Esophagus squamous epithelium (tissue), 4 donors: ENCODE data around the gene SERPINE2.

Source experiments
- CTCF ChIP-seq, 6 experiments: fragments of 450-650 bp in 4 of 6; fragments of 200-600 bp in 2 of 6; sonication (generic) in 2 of 6; IDR thresholded peaks; one replicate each; pipeline ENCODE4 v1.5.1; 2016 to 2019; ENCODE audit warnings: antibody characterized with exemption in 6 of 6, mild to moderate bottlenecking in 4 of 6, moderate library complexity in 4 of 6
- POLR2A ChIP-seq, 4 donors: fragments of 450-650 bp; IDR thresholded peaks; one replicate each; pipeline ENCODE4 v1.6.1; 2017; ENCODE audit warnings: antibody characterized with exemption in 4 of 4, mild to moderate bottlenecking in 4 of 4, moderate library complexity in 3 of 4

DNA sequence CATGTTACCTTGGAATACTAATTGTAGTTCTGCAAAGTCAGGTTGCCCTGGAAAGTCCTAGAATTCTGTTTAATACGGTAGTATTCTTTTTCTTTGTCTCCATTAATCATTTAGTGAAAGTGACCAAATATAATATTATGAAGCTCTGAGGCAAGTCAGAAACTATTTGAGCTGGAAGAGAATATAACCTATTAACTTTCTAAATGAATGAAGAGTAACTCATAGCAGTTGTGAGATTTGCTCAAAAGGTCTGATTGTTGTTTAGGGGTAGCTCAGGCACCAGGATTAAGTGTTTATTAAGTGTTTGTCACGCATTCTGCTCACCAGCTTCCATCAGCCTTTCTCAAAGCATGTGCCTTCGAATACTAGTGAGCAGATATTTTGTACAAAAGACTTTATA is 46.7 kb upstream of the SERPINE2 start:
- TF ChIP-seq CTCF (IDR thresholded peaks at IDR 0.05) (no peak), POLR2A (IDR thresholded peaks at IDR 0.05) (no peak)
